Mucosa of rectum (tissue), 2 donors: Measurements from ENCODE around the gene ATG101.
"Not testable (repeated sequence)": the region's sequence is repeated elsewhere in the genome, so short reads cannot be mapped to it uniquely, and the experiment has no call there.

Source experiments
- H3K27ac ChIP-seq, 2 donors: one replicate each; pipeline ENCODE4 v1.7.0; 2013; ENCODE audit warnings: inconsistent platforms in 2 of 2, low read depth in 2 of 2, low read length in 2 of 2
- H3K27me3 ChIP-seq, 2 donors: one replicate each; pipeline ENCODE4 v1.7.0; 2013; ENCODE audit warnings: low read length in 2 of 2; ENCODE audit not compliant: control insufficient read depth in 2 of 2, insufficient read depth in 2 of 2
- H3K36me3 ChIP-seq, 2 donors: one replicate each; pipeline ENCODE4 v1.7.0; 2013; ENCODE audit warnings: low read length in 2 of 2; ENCODE audit not compliant: control insufficient read depth in 2 of 2, insufficient read depth in 2 of 2
- H3K4me1 ChIP-seq, 2 donors: one replicate each; pipeline ENCODE4 v1.7.0; 2013; ENCODE audit warnings: low read length in 2 of 2, mild to moderate bottlenecking in 1 of 2; ENCODE audit not compliant: control insufficient read depth in 2 of 2, insufficient read depth in 2 of 2
- H3K4me3 ChIP-seq, 2 donors: one replicate each; pipeline ENCODE4 v1.7.0; 2013; ENCODE audit warnings: low read length in 2 of 2
- H3K9ac ChIP-seq, 2 donors: one replicate each; pipeline ENCODE4 v1.7.0; 2013; ENCODE audit warnings: low read length in 2 of 2, low read depth in 1 of 2, mild to moderate bottlenecking in 1 of 2
- H3K9me3 ChIP-seq, 2 donors: one replicate each; pipeline ENCODE4 v1.7.0; 2013; ENCODE audit warnings: low read length in 2 of 2; ENCODE audit not compliant: control insufficient read depth in 2 of 2
- donor health status: healthy.
- donor health status: Normal muscosa, but diverticular disease.

ATG101 gene

DNA sequence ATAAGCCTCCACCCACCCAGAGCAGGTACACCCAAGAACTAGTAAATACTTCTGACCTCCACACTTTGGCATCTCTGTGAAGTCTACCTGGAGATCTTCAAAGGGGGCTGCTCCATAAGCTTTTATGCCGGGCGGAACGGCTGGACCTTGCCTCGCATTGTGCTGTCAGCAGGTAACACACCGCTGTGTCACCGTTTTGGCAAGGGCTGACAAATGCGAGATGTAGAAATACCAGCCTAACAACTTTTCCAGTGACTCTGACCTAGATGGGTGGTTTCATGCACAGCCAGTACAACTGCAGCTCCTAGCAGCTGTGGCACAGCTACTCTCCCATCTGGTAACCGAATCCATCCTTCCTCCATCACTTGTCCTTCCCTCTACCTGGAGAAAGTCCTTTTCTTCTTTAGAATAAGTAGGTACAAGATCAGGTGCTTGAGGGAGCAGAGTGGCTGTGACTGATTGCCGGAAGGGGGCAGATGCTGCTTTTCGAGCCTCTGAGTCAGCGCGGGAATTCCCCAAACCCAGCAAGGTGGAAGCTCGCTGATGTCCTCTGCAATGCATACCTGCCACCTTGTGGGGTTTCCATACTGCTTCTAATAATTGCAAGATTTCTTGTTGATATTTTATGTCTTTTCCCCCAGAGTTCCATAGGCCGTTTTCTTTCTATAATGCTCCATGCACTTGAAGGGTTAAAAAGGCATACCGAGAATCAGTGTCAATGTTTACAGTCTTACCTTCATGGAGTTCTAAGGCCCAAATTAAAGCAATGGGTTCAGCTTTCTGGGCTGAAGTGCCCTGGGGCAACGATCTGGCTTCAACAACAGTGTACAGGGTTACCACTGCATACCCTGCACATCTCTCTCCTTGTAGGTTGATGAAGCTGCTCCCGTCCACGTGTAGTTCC, 46.7 kb downstream of the ATG101 start:
- Histone ChIP-seq H3K4me1 (peaks cover 15 to 17% of the 10 kb centered on the region in 2 donors), H3K9ac (peak overlapping the region in 1 of 2 donors; percentile 33)
- H3K4me3 ChIP-seq, H3K36me3 ChIP-seq, H3K9me3 ChIP-seq, H3K27me3 ChIP-seq, H3K27ac ChIP-seq: not testable (repeated sequence)

DNA sequence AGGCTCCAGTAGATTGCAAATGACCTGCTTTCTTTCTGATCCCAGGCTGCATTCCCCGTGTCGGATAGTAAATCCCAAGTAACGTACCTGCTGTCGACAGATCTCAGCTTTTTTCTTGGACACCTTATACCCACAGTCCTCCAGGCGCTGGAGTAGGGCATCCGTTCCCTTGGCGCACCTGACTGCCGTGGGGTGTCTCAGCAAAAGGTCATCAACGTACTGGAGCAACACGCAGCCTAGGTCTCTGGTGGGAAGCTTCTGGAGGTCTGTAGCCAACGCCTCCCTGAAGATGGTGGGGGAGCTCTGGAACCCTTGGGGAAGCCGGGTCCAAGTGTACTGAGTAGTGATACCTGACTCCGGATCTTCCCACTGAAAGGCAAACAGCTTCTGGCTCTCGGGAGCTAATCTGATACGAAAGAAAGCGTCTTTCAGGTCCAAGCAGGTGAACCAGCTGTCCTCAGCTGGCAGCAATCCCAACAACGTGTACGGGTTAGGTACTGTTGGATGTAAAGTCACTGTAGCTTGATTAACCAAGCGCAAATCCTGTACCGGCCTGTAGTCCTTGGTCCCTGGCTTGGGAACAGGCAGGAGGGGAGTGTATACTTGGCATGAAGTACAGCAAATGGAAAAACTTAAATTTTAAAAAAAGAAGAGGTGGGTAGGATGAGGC, 48.2 kb downstream of the ATG101 start:
- not testable (repeated sequence) for H3K9ac ChIP-seq, H3K4me3 ChIP-seq, H3K27ac ChIP-seq, H3K9me3 ChIP-seq, H3K27me3 ChIP-seq, H3K36me3 ChIP-seq
- H3K4me1 ChIP-seq, result peaks cover 17% of the 10 kb centered on the region in 2 donors

DNA sequence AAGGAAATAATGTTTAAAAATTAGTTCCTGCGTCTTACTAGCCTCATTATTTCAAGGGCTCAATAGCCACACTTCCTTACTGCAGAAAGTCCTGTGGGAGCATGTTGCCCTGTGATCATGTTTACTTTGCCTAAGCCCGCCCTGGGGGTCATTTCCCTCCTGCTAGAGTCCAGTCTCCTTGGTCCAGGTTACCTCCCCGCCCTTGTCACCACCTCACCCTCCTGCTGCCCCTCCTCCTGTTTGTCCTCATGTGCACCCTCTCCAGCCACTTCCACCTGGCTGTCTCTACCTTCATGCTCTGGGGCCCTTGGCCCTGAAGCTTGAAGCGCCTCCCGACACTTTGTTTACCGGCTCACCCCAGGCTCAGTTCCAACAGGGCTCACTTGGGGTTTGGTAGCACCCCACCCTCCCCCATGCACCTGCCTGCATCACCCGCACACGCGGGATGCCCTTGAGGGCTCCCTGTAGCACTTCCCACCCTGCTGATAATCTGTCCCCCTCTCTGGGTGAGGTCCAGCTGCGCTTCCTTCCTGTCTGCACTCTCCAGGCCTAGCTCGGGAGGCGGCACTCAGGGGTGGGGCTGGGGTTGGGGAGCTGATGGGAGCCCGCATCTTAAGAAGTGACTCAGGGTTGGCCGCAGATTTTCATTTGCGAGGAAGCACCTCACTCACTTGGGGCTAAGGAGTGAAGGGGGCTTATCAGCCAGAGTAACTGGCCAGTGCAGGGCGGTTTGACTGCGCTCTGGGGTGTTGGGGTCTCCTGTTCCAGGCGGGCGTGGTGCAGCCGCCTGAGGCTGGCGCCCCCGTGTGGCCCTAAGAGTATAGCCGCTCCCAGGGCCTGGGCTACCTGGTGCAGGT, 49.8 kb downstream of the ATG101 start:
- Histone ChIP-seq H3K27me3 (no peaks in the 10 kb centered on the region), H3K27ac (peak overlapping the region in 1 of 2 donors; percentile 16), H3K9ac (no peak overlapping the region), H3K4me3 (no peak overlapping the region), H3K4me1 (peaks cover 17% of the 10 kb centered on the region in 2 donors), H3K9me3 (no peaks in the 10 kb centered on the region), H3K36me3 (no peaks in the 10 kb centered on the region)

DNA sequence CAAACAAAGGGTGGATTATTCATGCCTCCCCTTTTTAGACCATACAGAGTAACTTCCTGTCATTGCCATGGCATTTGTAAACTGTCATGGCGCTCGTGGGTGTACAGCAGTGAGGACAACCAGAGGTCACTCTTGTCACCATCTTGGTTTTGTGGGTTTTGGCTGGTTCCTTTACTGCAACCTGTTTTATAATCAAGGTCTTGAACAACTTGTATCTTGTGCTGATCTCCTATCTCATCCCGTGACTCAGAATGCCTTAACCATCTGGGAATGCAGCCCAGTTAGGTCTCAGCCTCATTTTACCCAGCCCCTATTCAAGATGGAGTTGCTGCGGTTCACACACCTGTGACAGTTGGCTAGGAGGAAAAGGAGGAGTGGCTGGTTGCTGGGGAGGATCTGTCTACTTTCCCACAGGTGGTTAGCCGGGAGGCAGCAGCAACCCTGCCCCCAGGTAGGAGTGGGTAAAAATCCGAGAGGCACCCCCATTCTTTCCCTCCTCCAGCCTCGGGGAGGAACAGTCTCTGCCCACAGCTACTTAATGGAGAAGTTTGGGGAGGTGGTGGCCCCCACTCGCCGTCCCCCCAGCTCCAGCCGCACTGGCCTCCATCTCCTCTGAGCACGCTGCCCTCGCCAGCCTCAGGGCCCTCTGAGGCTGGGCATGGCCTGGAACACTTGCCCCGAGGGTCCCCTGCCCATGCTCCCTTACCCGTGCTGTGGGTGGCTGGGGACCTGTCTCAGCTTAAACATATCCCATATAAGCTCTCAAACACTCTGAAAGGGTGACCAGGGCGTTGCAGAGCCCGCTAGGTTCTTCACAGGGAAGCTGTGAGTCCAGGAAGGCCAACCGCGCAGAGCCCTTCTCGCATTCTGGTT, 51.4 kb downstream of the ATG101 start:
- Histone ChIP-seq H3K36me3 (no peaks in the 10 kb centered on the region), H3K9me3 (no peaks in the 10 kb centered on the region), H3K4me1 (peaks cover 13 to 17% of the 10 kb centered on the region in 2 donors), H3K27me3 (no peaks in the 10 kb centered on the region), H3K27ac (no peak overlapping the region), H3K4me3 (no peak overlapping the region), H3K9ac (no peak overlapping the region)

DNA sequence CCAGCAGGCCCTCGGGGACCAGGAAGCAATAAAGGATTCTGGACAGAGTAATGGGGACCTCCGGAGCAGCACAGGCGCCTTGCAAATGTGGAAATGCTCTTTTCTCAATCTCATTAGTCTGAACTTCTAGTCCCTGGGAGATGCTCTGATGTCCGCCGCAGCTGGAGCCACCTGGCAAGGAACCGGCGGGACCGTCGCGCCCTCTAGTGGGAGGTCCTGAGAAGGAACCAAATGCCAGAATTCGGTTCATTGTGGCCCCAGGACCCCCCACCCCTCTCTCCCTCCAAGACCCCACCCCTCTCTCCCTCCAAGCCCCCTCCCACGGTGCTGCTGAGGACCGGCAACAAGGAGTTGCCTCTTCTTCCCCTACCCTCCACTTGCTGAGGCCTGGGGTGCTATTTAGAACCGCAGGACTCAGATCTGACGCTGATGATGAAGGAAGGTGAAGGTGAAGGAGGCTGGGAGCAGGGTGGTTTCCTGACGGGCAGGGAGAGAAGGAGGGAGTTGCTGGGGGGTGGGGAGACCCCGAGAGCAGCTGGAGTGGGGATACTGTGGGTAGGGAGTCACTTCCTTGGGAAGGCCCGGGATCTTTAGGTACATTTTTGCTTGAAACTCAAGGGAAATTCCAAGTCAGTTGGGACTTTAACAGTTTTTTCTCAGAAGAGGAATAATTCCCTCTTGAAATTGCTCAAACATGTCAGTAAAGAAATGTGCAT, 52.2 kb downstream of the ATG101 start:
- no peaks in the 10 kb centered on the region for H3K27me3 ChIP-seq
- H3K9me3 ChIP-seq, result no peaks in the 10 kb centered on the region
- H3K4me3 ChIP-seq, result no peak overlapping the region
- H3K9ac ChIP-seq, result no peak overlapping the region
- H3K27ac ChIP-seq, result no peak overlapping the region
- no peaks in the 10 kb centered on the region for H3K36me3 ChIP-seq
- H3K4me1 ChIP-seq, result peaks cover 9 to 14% of the 10 kb centered on the region in 2 donors

DNA sequence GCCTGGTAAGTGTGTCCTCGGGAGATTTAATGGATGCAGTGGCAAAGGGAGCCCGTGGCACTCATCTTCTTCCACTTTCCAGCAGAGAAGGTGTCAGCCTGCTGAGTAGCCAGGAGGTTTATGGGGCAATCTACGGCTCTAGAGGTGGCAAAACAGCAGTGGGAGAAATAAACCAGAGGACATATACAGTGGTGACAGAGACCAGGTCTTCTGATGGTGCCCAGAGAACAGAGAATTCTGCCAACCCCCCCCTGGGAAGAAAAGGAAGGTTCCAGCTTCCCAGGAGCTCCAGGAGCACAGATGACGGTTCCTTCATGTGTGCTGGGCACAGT, 52.7 kb downstream of the ATG101 start:
- H3K9me3 ChIP-seq, result no peaks in the 10 kb centered on the region
- H3K27me3 ChIP-seq, result no peaks in the 10 kb centered on the region
- peaks cover 7 to 13% of the 10 kb centered on the region in 2 donors for H3K4me1 ChIP-seq
- no peak overlapping the region for H3K9ac ChIP-seq
- H3K27ac ChIP-seq, result no peak overlapping the region
- H3K4me3 ChIP-seq, result no peak overlapping the region
- no peaks in the 10 kb centered on the region for H3K36me3 ChIP-seq

DNA sequence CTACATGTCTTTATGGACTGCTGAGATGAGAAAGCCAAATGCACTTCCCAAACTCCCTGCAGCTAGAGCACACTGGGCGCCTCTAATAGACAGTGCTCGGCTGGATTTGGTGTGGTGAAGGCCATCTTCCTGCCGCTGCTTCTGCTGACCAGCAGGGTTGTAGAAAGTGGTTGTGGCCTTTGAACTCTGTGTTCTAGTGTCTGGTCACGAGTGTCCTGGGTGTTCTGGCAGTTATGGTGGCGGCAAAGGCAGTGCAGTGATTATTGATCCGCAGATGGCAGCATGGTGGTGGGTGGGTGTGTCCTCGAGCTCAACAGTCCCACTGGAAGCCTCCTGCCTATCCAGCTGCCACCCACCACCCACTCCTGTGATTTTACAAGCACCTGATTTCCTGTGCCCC, 53.1 kb downstream of the ATG101 start:
- Histone ChIP-seq H3K9ac (no peak overlapping the region), H3K27ac (no peak overlapping the region), H3K9me3 (no peaks in the 10 kb centered on the region), H3K4me3 (no peak overlapping the region), H3K27me3 (no peaks in the 10 kb centered on the region), H3K4me1 (peaks cover 7 to 13% of the 10 kb centered on the region in 2 donors), H3K36me3 (no peaks in the 10 kb centered on the region)

DNA sequence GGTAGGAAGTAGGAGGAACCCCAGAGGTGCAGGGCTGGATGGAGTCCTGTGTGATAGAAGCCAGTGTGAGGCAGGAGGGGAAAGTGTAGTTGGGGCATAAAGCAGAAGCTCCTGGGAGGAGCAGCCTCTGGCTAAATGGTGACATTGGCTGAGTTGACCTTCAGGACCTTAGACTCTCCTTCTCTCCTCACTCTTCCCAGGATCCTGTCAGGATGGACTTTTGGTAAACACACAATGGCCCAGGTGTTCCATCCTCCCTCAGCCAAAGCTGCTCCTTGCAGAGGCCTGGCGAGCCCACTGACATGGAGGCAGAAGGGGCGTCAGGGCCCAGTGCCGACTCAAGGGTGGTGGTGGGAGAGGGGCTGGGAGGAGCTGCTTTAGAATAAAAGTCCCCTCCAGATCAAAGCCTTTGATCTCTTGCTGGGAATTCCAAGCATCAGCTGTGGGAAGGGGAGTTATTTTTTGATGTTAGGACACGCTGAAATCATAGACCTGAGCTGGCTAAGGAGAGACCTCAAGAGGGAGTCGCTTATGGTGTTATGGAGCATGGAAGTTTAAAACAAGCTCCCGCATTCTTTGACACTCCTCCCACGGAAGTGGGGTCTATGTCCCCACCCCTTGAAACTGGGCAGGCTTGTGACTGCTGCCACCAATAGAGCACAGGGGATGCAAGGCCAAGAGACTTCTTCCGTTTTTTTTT, 53.9 kb downstream of the ATG101 start:
- no peaks in the 10 kb centered on the region for H3K9me3 ChIP-seq
- no peak overlapping the region for H3K27ac ChIP-seq
- no peak overlapping the region for H3K4me3 ChIP-seq
- H3K27me3 ChIP-seq, result no peaks in the 10 kb centered on the region
- peaks cover 7 to 13% of the 10 kb centered on the region in 2 donors for H3K4me1 ChIP-seq
- H3K36me3 ChIP-seq, result no peaks in the 10 kb centered on the region
- no peak overlapping the region for H3K9ac ChIP-seq
